ENCODE measurements around the gene CHKB.

DNA sequence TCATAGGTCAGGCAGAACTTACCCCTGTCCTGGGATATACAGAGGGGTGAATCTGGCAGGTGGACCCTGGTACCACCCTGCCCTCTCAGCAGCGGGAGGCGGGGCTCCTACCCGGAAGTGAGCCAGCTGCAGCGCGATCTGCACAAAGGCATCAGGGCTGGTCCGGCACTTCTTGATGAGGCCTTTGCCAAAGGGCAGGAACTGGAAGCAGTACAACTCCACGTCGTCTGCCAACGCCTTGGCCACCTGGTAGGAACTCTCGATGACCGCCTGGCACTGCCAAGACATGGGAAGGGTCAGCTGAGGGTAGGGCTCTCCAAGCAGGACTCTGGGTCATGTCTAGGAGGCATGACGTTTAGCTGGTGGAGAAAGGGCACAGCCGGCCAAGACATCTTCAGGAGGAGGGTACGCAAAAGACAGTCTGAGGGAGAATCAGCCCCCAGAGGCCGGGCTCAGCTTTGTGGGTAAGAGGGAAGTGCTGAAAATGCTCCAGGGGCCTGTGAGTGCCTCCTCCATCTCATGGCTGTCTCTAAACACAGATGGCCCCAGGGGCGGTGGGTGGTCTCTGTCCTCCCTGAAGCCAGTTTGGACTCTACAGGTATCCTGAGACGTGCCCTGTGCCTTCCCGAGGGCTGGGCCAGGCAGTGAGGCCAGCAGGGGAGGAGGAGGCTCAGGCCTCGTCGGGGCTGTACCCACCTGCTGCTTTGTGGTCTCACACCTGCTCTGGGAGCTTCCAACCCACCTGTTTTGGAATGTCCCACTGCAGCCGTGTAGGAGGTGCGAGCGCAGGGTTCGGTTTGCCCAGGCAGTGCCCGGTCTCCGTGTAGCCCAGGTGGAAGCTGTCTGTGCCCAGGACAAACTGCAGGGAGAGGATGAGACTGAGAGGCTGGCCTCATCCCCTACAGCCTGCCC is 11.1 kb downstream of the CHKB start:
- TF ChIP-seq GATA2 (IDR thresholded peaks at IDR 0.05; ENCODE audit: low read depth, low read length) (no peak), GATA3 (IDR thresholded peaks at IDR 0.05; ENCODE audit: low read depth, low read length) (no peak)
